Left ventricle myocardium superior (tissue), 1 donor: ENCODE results near the gene CPB2. TPM values are rescaled to one million over a fixed set of nuclear protein-coding genes. Genes with fewer than 3 reads are reported as not detected.

Experiments
- ATAC-seq: fragments of 200-7000 bp; cut with Tn5 transposase; one replicate; pipeline ENCODE4 v1.9.1; 2020; ENCODE audit warnings: mild to moderate bottlenecking, moderate library complexity
- DNase-seq: peaks from one replicate; pipeline ENCODE4 v3.0.0-alpha.2; 2020
- intact Hi-C: fragments of 100-400 bp; cut with micrococcal nuclease; formaldehyde crosslinking; loops from one replicate; pipeline ENCODE4 v1.11.0; 2022
- total RNA-seq: library from RNA; stranded (reverse); fragmentation: NEBNext Ultra II Directional; extraction: Animal tissue kit (Norgen Biotek cat#: 25700); gene quantifications from one replicate; pipeline ENCODE4 v1.2.1, GENCODE V29; 2021
- donor health status: DM: no; HTN: yes; CAD: no; lungs with severe emphysema.

The CPB2 gene
- total RNA-seq, 1 donor from 2014 or later, result not detected

DNA sequence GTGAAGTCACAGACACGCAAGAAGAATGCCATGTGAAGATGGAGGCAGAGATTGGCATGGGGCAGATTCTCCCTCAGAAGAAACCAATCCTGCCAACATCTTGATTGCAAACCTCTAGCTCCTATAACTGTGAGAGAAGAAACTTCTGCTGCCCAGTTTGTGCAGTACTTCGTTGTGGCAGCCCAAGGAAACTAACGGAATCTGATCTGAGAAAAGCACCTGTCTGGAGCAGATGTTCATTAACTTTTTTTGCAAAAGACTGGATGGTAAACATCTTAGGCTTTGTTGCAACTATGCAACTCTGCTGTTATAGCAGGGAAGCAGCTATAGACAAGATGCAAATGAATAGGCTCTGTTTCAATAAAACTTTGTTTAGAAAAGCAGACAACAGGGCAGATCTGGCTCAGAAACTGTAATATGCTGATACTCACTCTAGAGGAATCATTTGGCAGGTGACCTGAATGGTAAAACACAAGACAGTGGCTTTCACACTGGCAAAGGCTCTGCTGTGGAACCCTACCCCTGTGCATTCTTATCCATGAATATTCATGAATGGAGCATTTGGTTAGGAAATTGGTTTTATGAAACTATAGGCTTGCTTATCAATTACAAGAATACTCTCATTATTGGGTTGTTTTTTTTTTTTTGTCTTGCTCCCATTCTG lies 25.3 kb upstream of the CPB2 start:
- DNase-seq, result no peak
- intact Hi-C loops, result loop anchor here (10.0 kb wide), 1 partner anchor 505 kb away; no protein-coding TSS in a partner anchor
- no peak for ATAC-seq

GRCh38 chr13:46129124-46129523 lies 24.3 kb upstream of the CPB2 start:
- intact Hi-C loops, result loop anchor here (10.0 kb wide), 1 partner anchor 504 kb away; no protein-coding TSS in a partner anchor
- ATAC-seq, result no peak
- no peak for DNase-seq

DNA sequence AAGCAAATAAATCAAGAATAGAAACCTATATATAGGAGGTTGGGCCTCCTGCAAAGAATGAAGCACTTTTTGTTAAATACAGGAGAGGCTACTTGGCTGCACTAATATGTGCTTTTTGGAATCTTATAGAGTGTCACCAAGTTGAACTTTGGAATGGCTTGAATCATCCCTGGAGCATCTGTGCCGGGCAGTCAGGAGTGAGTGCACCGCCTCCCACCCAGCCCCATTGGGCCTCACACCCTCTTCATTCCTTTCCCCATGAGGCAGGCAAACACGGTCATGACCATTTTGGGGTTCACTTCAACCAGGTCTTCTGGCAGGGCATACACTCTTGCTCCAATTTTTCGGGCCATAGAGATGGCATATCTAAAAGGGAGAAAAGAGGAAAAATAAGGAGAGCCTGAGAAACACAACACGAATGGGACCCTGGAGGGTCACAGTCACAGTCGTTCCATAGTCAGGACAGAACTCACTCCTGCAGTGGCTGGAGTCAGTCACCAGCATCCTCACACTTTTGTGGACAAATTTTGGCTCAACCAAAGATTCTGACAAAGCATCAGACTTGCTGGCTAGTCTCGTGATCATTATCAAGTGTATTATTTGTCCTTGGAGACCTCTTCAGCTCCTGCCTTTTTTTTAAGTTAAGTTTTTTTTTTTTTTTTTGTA lies 22.7 kb upstream of the CPB2 start:
- intact Hi-C loops, result loop anchor here (10.0 kb wide), 1 partner anchor 503 kb away; no protein-coding TSS in a partner anchor
- DNase-seq, result no peak
- ATAC-seq, result no peak

GRCh38 chr13:46126552-46127357 lies 21.9 kb upstream of the CPB2 start:
- intact Hi-C loops, result loop anchor here (10.0 kb wide), 1 partner anchor 502 kb away; no protein-coding TSS in a partner anchor
- ATAC-seq (peak; percentile 91), DNase-seq (peak; percentile 81)

- intact Hi-C loops, result loop anchor here (10.0 kb wide), 1 partner anchor 501 kb away; no protein-coding TSS in a partner anchor
- DNase-seq (no peak), ATAC-seq (no peak)
Observed at GRCh38 chr13:46126056-46126455, 21.2 kb upstream of the CPB2 start.

GRCh38 chr13:46124967-46125933 lies 20.4 kb upstream of the CPB2 start:
- DNase-seq (no peak), ATAC-seq (no peak)
- intact Hi-C loops, result loop anchor here (10.0 kb wide), 1 partner anchor 500 kb away; no protein-coding TSS in a partner anchor

- ATAC-seq, result no peak
- intact Hi-C loops, result loop anchor here (10.0 kb wide), 1 partner anchor 500 kb away; no protein-coding TSS in a partner anchor
Observed at GRCh38 chr13:46124531-46124966, 19.7 kb upstream of the CPB2 start.

DNA sequence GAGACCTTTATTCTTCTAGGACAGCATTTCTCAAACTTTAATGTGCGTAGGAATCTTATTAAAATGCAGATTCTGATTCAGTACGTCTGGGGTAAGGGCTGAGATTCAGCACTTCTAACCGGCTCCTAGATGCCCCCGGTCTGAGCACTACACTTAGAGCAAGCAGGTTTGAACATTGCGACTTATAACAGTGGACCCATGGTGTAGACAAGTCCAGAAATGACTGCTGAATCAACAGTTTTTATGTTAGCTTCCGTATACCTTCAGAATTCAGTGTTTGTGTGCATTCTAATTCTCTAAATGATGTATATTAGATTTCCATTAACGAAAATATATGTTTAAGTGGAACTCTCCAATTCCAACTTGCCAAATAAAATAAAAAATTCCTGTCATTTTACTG lies 17.5 kb upstream of the CPB2 start:
- ATAC-seq, result no peak
- intact Hi-C loops, result loop anchor here (10.0 kb wide), 1 partner anchor 498 kb away; no protein-coding TSS in a partner anchor

More at GRCh38 chr13:46124531-46124966, 19.7 kb upstream of the CPB2 start:
- DNase-seq, result peak; percentile 27

GRCh38 chr13:46121597-46122163 lies 16.8 kb upstream of the CPB2 start:
- ATAC-seq, result no peak
- intact Hi-C loops, result loop anchor here (10.0 kb wide), 1 partner anchor 497 kb away; no protein-coding TSS in a partner anchor
- no peak for DNase-seq

More for the DNA sequence above, 17.5 kb upstream of the CPB2 start:
- no peak for DNase-seq

DNA sequence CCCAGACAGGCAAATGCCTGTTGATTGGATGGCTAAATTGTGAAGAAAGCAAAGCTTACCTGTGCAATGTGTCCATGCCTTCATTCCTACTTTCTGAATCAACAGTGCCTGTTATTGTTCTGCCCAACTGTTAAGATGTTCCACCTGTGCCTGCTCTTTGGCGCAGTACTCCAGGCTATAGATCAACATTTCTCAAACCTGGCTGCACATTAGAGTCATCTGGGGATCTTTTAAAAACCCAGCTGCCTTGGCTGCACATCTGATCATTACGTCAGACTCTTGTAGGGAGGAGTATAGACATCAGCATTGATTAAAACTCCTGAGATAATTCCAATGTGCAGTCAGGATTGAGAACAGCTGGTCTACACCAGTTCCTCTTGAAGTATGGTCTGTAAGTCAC lies 16.2 kb upstream of the CPB2 start:
- DNase-seq, result no peak
- peak; percentile 76 for ATAC-seq
- intact Hi-C loops, result loop anchor here (10.0 kb wide), 1 partner anchor 496 kb away; no protein-coding TSS in a partner anchor

GRCh38 chr13:46119883-46120614 lies 15.2 kb upstream of the CPB2 start:
- intact Hi-C loops, result loop anchor here (10.0 kb wide), 1 partner anchor 495 kb away; no protein-coding TSS in a partner anchor
- DNase-seq, result peak; percentile 28
- ATAC-seq, result peak; percentile 86

DNA sequence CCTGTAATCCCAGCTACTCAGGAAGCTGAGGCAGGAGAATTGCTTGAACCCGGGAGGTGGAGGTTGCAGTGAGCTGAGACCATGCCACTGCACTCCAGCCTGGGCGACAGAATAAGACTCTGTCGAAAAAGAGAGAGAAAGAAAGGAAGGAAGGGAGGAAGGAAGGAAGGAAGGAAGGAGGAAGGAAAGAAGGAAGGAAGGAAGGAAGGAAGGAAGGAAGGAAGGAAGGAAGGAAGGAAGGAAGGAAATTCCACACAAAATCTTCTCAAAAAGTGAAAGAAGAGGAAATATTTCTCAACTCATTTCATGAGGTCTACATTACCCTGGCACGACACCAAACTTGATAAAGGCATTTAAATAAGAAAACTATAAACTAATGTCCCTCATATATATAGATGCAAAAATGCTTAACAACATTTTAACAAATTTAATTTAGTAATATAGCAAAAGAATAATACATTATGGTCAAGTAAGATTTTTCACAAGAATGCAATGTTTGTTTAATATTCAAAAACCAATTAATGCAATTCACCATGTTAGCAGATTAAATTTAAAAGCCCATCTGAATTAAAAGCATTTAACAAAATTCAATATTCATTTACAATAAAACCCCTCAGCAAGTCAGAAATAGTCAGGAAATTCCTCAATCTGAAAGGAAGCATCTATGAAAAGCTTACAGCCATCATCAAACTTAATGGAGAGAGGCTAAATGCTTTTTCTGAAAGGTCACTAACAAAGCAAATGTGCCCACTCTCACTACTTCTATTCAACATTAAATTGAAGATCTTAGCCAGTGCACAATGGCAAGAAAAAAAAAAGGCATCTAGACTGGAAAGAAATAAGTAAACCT lies 12.0 kb upstream of the CPB2 start:
- DNase-seq (no peak), ATAC-seq (no peak)
- intact Hi-C loops, result no loop called here

- ATAC-seq, result no peak
- intact Hi-C loops, result no loop called here
- DNase-seq, result no peak
Observed at GRCh38 chr13:46114613-46115012, 9.8 kb upstream of the CPB2 start.

- intact Hi-C loops, result no loop called here
- no peak for ATAC-seq
- DNase-seq, result no peak
Observed at GRCh38 chr13:46113596-46113995, 8.8 kb upstream of the CPB2 start.

GRCh38 chr13:46111151-46111550 lies 6.3 kb upstream of the CPB2 start:
- intact Hi-C loops, result no loop called here
- no peak for ATAC-seq
- no peak for DNase-seq

GRCh38 chr13:46109451-46109850 lies 4.6 kb upstream of the CPB2 start:
- ATAC-seq (no peak), DNase-seq (no peak)
- intact Hi-C loops, result no loop called here
